H1 (cell line): ENCODE results near the gene OPN3. TPM values are rescaled to one million over a fixed set of nuclear protein-coding genes. Genes with fewer than 3 reads are reported as not detected.

Experiments
- CHD7 ChIP-seq: fragments of 300-600 bp; sonication (generic); IDR thresholded peaks from 2 replicates; pipeline ENCODE4 v1.7.1; 2012; ENCODE audit warnings: low read length, moderate library complexity, mild to moderate bottlenecking, inconsistent platforms; ENCODE audit not compliant: insufficient replicate concordance
- CREB1 ChIP-seq: IDR thresholded peaks from 2 replicates; pipeline ENCODE4 v1.6.1; 2012; ENCODE audit warnings: inconsistent platforms
- E2F6 ChIP-seq: IDR thresholded peaks from 2 replicates; pipeline ENCODE4 v1.6.1; 2012; ENCODE audit warnings: inconsistent platforms
- EZH2 ChIP-seq: fragments of 200-600 bp; sonication (generic); IDR thresholded peaks from 2 replicates; pipeline ENCODE4 v1.7.1; 2012; ENCODE audit warnings: low read depth, mild to moderate bottlenecking, moderate library complexity, low read length, inconsistent platforms; ENCODE audit not compliant: severe bottlenecking
- JUN ChIP-seq: IDR thresholded peaks from 2 replicates; pipeline ENCODE4 v1.6.1; 2011; ENCODE audit warnings: low read depth, mild to moderate bottlenecking, improper control_type of control experiment, low read length
- KDM1A ChIP-seq: fragments of 200-600, 300-600 bp; sonication (generic); IDR thresholded peaks from 2 replicates; pipeline ENCODE4 v1.7.1; 2016; ENCODE audit warnings: mild to moderate bottlenecking, low read length, borderline replicate concordance
- RNF2 ChIP-seq: fragments of 200-900, 300-1000 bp; sonication (generic); IDR thresholded peaks from 2 replicates; pipeline ENCODE4 v1.7.1; 2016; ENCODE audit warnings: borderline replicate concordance, low read depth, mild to moderate bottlenecking, antibody characterized with exemption, low read length; ENCODE audit not compliant: poor library complexity, severe bottlenecking; ENCODE audit errors: missing control alignments
- polyA plus RNA-seq, 7 experiments: library from polyadenylated mRNA; depleted of rRNA in 3 of 7; stranded (reverse) in 5 of 7; unstranded in 2 of 7; fragments of >200 nt in 5 of 7; fragments of 200-250 nt in 2 of 7; gene quantifications; 1 replicate in 5 of 7; 2 replicates in 1 of 7; 4 replicates in 1 of 7; pipeline versions ENCODE4 v1.2.1 to v1.2.3, GENCODE V29; 2011 to 2013; ENCODE audit warnings: missing spikeins in 2 of 7, mixed read lengths in 2 of 7
- total RNA-seq: library from RNA; stranded (reverse); fragmentation: NEBNext Ultra II Directional; extraction: Animal tissue kit (Norgen Biotek cat#: 25700); gene quantifications from 2 replicates; pipeline ENCODE4 v1.2.1, GENCODE V29; 2021

OPN3 gene
- total and polyA plus RNA-seq, 2 of the 8 experiments (the other 6 are each of a cell fraction or from before 2014, with no cell fraction given), result 8.8 to 19.4 TPM

- TF ChIP-seq CHD7 (no peak), KDM1A (no peak), EZH2 (no peak), RNF2 (no peak), CREB1 (no peak), JUN (no peak), E2F6 (no peak)
These were observed 9.3 kb downstream of the OPN3 start (continued) for GRCh38 chr1:241630899-241631298.
